C4-2B (cell line): ENCODE measurements around the gene PAGE4.

Experiments
- CTCF ChIP-seq: fragments of 450-650 bp; conservative IDR thresholded peaks from 2 replicates; pipeline ENCODE4 v1.5.1; 2017; ENCODE audit warnings: mild to moderate bottlenecking
- ZFX ChIP-seq: fragments of 450-650 bp; IDR thresholded peaks from 2 replicates; pipeline ENCODE4 v1.6.1; 2017

GRCh38 chrX:49792376-49792775 is 36.7 kb upstream of the PAGE4 start:
- TF ChIP-seq CTCF (no peak), ZFX (no peak)
